Activated T-helper 9 cell treated with anti-CD3 and anti-CD28 coated beads, Interleukin-2, amount 50 U/mL, for 16 hours (primary cell): ENCODE data around the gene NHEJ1.

Experiments used
- DNase-seq: peaks from one replicate; pipeline ENCODE4 v3.0.0-alpha.2; 2020; ENCODE audit warnings: low read depth

NHEJ1 gene

DNA sequence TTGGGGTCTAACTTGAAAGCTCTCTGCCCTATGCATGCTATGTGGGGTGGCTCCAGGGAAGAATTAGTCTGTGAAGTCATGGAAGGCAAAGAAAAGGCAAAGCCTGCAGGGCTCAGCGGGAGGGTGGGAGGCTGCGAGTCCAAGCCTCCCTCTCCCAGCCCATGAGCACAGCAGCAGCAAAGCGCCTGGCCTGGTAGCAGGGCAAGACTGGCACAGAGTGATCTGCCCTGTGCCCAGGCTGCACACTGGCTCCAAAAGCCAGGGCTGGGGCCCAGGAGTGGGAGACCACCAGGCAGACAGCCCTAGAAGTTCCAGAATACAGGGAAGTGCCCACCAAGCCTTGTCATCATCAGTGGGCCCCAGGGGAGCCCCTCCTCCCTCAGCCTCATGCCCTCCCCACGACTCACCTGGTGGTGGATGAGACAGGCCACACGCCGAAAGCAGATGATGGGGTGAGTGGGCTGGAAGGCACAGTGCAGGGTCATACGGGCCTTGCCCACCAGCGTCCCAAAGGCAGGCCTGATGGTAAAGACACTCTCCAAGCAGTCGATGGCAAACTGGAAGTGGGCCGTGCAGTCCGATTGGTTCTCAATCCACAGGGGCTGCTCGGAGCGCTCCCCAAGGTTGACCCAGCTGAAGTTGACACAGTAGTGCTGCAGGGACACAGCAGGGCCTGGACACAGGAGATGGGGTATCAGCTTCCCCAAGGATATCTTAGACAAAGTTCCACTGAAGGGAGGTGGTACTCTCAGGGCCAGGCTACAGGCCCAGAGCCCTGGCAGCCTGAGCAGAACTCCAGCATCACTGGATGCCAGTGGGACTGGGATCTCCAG is 131.4 kb downstream of the NHEJ1 start:
- DNase-seq = no peak

DNA sequence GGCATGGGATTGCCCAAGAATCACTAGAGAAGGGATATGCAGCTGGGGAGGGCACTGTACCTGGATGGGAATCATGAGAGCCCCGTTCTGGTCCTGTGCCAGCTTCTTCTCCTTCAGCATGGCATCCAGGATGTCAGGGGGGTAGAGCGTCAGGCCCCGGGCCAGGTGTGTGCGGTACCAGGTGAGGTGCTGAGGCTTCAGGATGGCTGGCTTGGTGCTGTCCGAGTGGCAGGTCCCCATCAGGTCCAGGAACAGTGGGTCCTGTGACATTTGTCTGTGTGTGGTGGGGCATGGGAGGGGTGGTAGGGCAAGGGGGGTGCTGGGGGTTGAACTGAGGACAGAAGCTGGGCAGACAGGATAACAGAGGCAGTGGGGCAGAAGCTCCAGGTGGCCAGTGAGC is 132.5 kb downstream of the NHEJ1 start:
- DNase-seq = no peak

DNA sequence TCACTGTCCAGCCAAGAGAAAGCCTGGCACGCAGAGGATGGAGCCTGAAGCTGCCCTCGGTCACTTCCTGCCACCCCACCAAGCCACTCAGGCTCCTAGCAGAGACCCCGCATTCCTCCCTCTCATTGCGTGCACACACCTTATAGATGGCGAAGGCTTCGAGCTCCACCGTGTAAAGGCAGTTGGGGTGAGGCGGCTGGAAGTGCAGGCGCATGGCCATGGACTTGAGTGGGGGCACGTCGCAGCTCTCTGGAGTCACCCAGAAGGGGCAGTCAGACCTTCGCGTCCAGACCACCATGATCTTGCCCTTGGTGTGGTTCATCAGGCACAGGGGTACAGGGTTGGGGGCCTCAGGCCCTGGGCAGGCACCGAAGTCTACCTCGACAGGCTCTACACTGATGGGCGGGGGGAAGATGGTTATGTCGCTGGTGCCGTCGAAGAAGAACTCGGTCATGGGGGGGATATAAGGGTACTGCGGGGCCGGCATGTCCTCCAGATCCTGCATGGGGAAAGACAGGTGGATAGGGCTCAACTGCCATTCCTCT is 133.0 kb downstream of the NHEJ1 start:
- no peak for DNase-seq

DNA sequence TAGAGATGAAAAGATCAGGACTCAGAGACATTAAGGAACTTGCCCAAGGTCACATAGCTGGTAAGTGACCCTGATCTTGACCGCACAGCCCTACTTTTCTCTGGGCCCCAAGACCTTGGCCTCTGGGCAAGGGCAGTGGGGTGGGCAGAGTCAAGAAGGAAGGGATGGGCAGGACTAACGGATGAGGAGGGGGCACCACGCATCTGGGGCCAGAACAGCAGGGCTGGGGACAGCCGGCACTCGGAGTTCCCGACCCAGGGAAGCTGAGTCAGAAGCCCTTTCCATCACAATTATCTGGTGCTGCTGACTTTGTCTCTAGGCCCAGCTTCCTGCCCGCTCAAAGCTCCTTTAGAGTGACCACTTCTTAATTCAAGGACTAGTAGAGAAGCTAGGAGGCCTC is 133.7 kb downstream of the NHEJ1 start:
- DNase-seq = no peak

DNA sequence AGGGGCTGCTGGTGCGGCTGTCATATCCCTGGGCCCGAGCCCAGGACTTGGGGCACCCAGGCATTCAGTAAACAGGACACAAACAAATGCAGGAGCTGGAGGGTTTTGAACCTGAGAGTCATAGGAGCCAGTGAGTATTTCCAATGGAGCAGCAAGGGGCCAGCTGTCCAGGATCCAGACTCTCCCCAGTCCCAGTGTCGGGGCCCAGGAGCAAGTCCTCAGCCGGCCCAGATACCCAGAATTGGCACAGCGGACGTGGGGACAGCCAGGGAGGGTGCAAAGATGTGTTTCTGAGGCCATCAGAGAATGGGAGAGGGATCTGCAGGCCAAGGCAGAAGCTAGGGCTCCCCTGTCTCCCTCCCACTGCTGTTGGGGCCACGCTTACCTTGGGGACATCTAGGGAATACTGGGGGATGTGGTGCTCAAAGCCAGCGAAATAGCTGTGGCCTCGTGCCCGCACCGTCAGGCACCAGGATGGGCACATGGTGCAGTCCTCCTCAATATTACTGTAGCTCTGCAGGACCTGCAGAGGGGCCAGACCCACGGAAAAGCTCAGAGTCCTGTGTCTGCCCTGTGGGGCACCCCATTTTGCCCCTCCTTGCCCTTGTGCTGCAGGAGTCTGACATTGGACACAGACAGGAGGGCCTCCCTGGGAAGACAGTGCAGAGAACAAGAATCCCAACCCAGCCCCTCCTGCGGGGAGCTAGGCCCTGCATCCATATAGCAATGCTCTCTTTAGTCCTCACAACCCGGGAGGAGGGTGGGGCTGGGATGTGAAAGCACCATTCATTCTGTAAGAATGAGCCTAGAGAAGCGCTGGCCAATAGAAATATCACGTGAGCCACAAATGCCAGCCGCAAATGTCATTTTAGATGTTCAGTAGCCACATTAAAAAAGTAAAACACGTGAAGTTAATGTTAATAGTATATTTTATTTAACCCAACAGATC is 134.7 kb downstream of the NHEJ1 start:
- no peak for DNase-seq
